Renal cortex interstitium (tissue), 11 donors: ENCODE measurements around the gene TADA3. TPM values are rescaled to one million over a fixed set of nuclear protein-coding genes. Genes with fewer than 3 reads are reported as not detected.

ENCODE experiments used
- DNase-seq, 11 donors: peaks; one replicate each; pipeline ENCODE4 v3.0.0-alpha.2; 2013; ENCODE audit warnings: low read depth in 9 of 11, low spot score in 4 of 11; ENCODE audit errors: extremely low read depth in 1 of 11
- polyA plus RNA-seq, 3 donors: library from polyadenylated mRNA; unstranded; fragments of 120-200 nt; gene quantifications; one replicate each; pipeline ENCODE4 v1.2.1, GENCODE V29; 2013; ENCODE audit not compliant: insufficient read length in 3 of 3

TADA3 gene
- polyA plus RNA-seq, 3 donors = 58.2 to 73.4 (median 71.1) TPM

DNA sequence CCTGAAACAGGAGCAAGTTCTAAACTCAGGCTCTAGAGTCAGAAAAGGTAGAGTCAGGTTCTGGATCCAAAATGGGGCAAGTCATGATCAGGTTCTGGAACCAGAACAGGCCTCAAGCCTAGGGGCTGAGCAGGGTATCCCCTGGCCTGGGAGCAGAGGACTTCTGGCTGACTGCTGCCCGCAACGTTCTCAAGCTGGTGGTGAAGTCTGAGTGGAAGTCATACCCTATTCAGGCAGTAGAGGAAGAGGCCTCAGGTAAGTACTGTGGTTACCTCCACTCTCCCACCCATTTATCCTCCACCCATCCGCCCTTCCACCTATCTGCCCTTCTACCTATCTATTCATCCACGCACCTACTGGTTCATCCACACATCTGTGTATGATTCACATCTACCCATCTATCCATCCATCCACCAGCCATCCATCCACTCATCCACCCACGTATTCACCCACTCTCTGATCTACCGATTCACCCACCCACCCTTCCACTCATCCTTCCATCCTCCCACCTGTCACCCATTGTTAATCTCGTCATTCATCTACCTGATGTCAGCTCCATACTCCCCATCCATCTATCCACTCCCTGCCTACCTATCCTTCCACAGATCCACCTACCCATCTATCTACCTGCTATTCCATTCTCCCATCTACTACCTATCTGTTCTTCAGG, 26.5 kb upstream of the TADA3 start:
- DNase-seq = no peak

DNA sequence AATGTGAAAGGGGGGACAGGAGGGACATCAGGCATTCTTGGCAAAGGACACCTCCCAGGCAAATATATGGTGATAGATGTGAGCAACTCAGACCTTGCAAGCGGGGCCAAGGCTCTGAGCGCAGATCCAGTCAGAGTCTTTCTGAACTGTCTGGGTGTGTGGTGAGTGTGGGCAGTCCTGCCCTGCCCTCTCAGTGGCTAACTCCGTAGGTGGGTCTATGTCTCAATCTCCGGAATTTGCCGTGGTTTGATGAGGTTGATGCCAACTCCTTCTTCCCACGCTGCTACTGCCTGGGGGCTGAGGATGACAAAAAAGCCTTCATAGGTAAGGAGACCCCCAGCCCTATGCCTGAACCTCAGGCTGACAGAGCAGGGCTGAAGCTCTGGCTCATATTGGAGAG, 25.2 kb upstream of the TADA3 start:
- no peak for DNase-seq

DNA sequence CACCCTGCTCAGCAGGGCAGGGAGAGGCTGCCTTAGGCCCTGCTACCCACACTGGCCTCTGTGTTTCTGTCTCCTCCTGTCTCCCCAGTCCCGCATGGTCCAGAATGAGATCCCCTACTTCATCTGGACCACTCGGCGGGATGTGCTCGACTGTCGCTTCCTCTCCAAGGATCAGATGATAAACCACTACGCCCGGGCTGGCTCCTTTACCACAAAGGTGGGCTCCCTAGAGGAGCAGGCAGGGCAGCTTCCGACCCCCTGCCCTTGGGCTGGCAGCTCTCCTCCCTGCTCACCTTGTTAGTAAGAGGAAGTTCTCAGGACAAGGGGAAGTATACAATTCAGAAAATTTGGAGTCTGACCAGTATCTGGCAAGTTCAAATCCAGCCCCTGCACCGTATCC, 23.7 kb upstream of the TADA3 start:
- DNase-seq = no peak

DNA sequence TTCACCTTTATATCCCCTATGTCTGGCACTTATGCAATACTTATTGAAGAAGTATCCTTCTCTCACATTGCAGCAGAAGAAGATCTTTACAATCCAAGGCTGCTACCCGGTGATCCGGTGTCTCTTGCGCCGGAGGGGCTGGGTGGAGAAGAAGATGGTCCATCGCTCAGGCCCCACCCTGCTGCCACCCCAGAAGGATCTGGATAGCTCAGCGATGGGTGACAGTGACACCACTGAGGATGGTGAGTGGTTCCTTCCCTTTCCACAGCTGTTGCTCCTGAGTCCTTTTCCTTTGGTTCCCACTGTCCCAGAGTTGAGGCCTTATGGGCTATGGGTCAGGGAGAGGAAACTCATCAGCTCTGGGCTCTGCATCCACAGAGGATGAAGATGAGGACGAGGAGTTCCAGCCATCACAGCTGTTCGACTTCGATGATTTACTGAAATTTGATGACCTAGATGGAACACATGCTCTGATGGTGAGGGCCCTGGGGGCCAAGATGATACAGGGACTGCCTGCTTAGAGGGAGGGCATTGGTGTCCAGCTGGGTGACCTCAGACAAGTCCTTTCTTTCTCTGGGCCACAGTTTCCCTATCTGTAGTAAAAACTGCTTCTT, 20.7 kb upstream of the TADA3 start:
- no peak for DNase-seq

DNA sequence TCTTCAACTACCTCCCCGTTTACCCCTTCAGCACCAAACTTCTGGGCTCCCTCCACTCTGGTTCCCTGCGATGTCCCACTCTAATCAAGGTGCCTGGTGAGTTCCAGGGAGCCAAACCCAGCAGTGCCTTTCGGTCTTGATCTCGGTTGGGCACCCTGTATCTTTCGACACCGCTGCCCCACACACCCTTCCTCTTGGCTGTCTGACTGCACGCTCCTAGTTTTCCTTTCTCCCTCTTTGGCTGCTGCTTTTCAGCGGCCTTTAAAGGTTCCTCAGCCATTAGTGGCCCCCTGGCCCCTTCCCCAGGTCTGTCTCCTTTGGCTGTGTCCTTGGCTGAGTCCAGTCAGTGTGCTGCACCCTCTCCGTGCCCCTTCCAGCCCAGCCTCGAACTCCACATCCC, 18.6 kb upstream of the TADA3 start:
- DNase-seq = no peak

DNA sequence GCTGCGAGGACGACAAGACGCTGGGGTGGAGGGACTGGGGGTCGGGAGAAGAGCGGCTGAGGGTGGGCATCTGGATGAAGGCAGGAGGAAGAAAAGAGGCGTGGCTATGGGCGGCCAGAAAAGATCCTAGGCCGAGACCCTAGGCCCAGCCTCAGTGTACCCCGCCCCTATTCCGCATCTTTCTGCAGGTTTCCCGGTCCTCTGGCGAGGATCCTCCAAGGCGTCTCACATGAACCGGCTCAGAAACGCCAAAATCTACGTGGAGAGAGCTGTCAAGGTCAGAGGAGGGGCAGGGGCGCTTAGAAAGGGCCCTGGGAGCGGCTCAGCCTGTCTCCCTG, 18.1 kb upstream of the TADA3 start:
- DNase-seq = peak in 1 of 11 donors; percentile 16

DNA sequence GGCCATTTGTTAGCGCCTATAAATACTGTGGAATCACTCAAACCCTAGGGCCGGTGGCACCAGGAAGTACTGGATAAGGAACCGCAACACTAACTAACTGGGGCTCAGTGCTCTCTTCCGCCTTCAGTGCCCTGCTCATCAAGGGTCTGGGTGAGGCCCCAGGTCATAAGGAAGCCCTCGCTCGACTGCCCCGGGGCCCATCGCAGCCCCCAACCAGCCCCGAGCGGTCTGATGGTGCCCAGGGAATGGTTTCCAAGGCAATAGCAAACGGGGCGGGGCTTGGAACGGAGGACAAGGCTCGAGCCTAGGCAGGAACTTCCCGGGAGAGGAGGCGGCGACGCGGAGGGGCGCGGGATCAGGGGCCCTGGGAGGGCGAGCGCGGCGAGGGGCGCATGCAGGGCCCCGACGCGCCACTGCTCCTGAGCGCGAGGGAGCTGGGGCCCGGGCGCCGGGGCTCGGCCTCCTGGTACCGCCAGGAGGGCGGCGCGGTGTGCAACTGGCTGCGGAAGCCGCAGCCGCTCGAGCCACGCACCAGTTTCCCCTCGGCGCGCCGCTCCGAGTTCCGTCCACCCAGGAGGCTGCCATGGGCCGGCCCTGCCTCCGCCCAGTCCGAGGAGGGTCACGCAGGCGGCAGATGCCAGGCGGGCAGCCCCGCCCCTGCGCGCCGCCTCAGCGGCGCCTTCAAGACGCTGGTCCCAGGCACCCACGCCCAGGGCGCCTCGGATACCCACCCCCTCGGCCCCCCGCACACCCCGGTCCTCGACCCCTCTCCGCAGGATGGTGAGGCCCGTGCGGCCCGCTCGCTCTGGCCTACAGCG, 17.6 kb upstream of the TADA3 start, which contains the start of gene TTLL3:
TTLL3 (plus strand) TSS at position 648 of the 818 bp plus-strand sequence. CDS start 400 bp downstream, outside the sequence.
- DNase-seq = peak in 9 of 11 donors; percentile 47 to 76 (median 58)

DNA sequence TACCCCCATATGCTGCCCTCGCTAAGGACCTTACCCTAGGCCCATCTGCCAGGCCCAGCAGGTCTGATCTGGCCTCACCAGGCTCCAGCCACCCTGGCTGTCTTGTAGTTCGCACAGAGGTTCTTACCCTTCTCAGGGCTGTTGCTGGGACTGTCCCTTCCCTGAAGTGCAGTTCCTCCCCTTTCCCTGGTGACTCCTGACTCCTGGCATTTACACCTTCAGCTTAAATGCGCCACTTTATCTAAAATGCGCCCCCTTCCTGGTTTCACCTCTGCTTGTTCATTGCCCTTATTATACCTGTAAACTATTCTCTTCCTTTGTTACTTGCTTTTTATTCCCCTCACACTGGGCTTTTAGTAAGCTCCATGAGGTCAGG, 17.0 kb upstream of the TADA3 start:
- DNase-seq = no peak

DNA sequence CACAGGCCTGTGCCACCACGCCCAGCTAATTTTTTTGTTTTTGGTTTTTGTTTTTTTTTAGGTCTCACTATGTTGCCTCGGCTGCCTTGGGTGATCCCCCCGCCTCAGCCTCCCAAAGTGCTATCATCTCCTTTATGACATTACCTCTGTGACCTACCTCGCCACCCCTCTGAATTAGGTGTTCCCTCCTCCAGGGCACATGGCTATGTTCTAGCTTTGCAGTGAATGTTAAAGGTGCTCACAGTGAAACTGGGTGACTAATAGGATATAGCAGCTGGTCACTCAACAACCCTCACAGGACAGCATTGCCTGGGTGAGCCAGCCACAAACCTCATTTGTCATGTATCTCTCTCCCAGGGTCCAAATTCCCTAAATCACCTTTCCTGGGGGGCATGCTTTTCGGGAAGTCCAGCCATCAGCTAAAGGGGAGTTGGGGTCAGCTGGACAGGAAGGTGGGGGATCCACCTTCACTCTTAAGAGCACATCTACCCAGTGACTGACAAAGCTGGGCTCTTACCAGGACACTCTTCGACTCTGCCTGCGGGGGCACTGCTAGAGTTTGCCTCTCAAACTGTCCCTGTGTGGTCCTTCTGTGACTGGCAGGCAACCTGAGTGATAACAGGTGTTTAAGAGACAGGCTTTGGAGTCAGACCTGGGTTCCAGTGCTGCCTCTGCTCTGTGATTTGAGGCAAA, 16.2 kb upstream of the TADA3 start:
- DNase-seq = no peak

DNA sequence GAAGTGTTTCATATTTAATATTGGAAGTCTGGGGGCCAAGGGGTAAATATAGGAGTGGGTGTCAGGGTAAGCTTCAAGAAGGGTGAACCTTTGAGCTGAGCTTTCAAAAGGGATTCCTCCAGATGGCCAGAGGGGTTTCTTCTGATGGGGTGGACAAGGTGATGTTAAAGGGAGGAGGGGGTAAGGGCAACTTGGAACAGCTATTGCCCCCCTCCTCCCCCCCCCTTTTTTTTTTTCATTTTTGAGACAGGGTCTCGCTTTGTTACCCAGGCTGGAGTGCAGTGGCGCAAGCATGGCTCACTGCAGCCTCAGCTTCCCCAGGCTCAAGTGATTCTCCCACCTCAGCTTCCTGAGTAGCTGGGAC, 15.7 kb upstream of the TADA3 start:
- DNase-seq = no peak

DNA sequence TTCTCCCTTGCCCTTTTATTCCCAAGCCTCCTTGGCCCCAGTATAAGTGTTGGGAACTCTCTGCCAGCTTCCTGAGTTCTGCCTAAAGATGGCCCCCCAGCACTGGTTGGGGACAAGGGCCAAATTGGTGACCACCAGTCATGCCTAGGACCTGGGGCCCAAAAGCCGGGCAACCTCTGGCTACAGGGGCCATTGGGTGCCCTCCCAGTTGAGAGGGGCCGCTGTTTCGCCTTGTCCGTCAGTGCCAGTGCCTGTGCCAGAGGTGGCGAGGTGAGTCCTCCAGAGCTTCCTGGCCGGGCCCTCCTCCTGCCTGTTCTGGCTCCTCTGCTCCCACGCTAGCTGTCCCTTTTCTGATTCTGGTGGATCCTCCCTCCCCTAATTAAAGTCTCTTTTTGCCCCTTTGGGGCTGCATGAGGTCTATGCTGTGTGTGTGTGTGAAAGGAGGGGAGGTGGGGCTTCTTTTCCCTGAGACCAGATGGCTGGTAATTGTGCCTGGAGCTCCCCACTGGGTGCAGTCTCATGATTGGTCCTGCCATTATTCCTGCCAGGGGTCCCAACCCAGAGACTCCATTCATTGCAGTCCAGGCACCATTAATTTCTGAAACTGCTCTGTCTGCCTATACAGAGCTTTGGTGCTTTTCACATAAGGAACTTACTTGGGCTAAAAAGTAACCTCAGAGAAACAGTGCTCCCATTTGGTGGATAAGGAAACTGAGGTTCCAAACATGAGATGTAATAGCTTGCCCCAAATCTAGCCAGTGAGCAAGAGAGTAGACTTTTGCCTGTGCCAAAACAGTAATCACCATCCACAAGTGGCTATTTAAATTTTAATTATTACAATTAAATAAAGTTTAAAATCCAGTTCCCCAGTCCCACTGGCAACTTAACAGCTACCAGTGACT, 14.7 kb upstream of the TADA3 start:
- DNase-seq = no peak

DNA sequence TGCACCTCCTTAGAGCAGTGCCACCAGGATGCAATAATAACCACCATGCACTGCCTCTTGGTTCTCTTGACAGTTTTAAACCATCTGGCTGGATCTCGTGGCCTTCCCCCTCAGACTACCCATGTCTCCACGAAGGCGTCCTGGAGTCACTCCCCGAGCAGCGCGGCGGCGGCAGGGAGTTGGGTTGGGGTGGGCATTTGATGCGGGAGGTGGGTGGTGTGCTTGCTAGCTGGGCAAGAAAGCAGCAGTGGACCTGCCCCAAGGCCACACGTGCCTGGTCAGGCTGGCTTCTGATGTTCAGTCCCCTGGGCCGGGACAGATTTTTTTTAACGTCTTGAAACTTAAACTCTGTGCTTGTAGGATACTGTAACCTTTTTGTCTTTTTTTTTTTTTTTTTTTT, 13.9 kb upstream of the TADA3 start:
- no peak for DNase-seq

DNA sequence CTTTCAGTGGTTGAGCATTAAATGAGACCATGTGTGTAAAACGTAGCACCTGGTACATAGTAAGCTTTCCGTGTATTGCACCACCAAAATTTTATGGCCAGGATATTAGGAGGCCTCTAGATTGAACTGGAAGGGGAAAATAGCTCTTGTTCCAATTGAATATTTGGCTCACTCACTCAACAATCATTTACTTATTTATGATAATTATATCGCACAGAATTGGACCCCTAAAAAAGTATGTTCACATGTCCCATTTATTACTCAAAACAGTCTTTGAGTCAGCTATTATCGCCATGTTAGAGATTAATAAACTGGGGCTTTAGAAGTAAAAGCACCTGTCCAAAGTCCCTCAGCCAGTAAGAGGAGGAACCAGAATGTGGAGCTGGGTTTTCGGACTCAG, 12.7 kb upstream of the TADA3 start:
- no peak for DNase-seq

DNA sequence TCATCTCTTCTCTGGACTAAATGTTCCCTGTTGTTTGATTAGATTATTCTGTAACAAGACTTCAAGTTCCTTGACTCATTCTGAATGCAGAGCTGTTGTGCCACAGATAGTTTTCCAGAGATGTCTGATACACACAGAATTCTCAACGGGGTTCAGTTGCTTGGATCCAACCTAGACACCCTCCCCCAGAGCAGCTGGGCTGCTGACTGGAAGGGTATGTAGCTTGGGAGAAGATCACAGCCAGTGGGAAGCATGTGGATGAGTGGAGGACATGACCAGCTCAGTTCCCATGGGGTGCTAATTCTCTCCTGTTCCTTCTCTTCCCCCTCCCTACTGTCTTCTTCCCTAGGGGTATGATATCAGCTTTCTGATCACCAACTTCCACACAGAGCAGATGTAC, 11.2 kb upstream of the TADA3 start:
- DNase-seq = no peak

DNA sequence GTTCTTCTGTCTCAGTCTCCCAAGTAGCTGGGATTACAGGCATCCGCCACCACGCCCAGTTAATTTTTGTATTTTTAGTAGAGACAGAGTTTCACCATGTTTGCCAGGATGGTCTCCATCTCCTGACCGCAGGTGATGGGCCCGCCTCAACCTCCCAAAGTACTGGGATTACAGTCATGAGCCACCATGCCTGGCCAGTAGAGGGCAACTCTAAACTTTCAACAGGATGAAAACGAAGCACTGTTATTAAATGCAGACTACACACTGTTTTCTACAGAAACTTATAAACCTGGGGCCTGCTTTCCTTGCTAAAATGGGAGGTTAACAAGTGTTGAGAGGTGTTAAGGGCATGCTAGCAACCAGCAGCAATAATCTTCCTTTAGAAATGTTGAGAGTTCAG, 8.3 kb upstream of the TADA3 start:
- DNase-seq = no peak

DNA sequence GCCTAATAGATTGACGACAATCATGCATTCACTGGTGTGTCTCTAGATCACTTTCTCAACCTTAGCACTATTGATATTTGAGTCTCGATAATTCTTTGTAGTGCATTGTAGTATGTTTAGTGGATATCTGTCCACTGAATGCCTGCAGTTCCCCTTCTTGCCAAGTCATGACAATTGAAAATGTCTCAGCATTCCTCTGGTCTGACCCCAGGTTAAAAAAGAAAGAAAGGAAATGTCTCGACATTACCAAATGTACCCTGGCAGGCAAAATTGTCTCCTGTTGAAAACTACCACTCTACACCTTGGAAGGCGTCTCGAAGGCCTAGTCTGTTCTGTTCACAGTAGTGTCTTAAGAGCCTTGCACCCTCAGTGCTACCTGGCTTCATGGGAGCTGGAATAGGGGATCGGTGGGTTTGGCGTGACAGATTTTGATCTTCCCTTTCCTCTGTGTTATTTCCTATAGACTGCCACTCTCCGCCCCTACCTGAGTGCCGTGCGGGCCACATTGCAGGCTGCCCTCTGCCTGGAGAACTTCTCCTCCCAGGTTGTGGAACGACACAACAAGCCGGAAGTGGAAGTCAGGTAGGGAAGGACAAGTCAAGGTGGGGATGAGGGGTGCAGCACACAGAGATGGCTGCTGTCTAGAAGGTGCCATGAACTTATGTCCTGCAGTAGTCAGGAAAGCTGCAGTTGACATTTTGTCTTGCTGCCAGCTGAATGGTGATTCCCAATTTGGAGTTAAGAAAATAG, 5.1 kb upstream of the TADA3 start:
- no peak for DNase-seq

DNA sequence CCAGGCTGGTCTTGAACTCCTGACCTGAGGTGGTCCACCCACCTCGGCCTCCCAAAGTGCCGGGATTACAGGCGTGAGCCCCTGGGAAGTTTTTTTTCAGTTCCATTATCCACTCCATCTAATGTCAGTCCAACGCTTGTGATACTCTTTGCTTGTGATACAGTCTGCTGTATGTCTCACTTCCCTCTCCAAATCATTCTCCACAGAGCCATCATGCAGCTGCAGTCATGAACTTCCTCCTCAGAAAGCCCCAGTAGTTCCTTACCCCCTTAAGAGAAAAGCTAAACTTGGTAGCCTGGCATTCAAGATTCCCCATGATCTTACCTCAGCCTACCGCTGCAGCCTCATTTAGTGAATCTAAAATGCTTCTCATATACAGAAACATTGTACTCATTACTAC, 2.9 kb upstream of the TADA3 start:
- no peak for DNase-seq

DNA sequence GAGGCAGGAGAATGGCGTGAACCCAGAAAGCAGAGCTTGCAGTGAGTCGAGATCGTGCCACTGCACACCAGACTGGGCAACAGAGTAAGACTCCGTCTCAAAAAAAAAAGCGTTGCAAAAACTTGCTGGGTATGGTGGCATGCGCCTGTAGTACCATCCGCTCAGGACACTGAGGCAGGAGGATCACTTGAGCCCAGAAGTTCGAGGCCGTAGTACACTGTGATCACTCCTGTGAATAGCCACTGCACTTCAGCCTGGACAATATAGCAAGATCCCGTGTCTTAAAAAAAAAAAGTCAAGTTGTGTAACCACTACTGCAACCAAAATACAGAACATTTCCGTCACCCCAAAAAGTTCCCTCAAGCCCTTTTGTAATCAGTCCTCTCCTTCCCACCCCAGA, 2.1 kb upstream of the TADA3 start:
- DNase-seq = no peak
